Fibroblast of lung (primary cell): ENCODE data around the gene GSG1L. TPM values are rescaled to one million over a fixed set of nuclear protein-coding genes. Genes with fewer than 3 reads are reported as not detected.

ENCODE experiments used
- DNase-seq, 2 donors: peaks; one replicate each; pipeline versions ENCODE4 v3.0.0 to v3.0.0-alpha.2; 2010; ENCODE audit warnings: low read depth in 2 of 2
- H2AFZ ChIP-seq: 2 replicates; pipeline ENCODE4 v1.5.1; 2012; ENCODE audit warnings: low read length, control low read depth, inconsistent platforms
- H3K27ac ChIP-seq: 2 replicates; pipeline ENCODE4 v1.5.1; 2011; ENCODE audit warnings: low read length, control low read depth; ENCODE audit not compliant: insufficient read depth
- H3K27me3 ChIP-seq: 2 replicates; pipeline ENCODE4 v1.5.1; 2011; ENCODE audit warnings: mild to moderate bottlenecking, low read length; ENCODE audit not compliant: control insufficient read depth, insufficient read depth
- H3K36me3 ChIP-seq: 2 replicates; pipeline ENCODE4 v1.5.1; 2011; ENCODE audit warnings: low read length; ENCODE audit not compliant: control insufficient read depth, insufficient read depth
- H3K4me1 ChIP-seq: 2 replicates; pipeline ENCODE4 v1.5.1; 2011; ENCODE audit warnings: low read length; ENCODE audit not compliant: control insufficient read depth, insufficient read depth; ENCODE audit errors: extremely low read depth
- H3K4me2 ChIP-seq: 2 replicates; pipeline ENCODE4 v1.5.1; 2011; ENCODE audit warnings: low read length, control low read depth; ENCODE audit not compliant: insufficient read depth; ENCODE audit errors: extremely low read depth
- H3K4me3 ChIP-seq, 4 experiments: fragments of 200-600 bp in 1 of 4; sonication (generic) in 1 of 4; replicated peaks in 1 of 4; 2 replicates each; pipeline ENCODE4 v1.5.1; 2011 to 2016; ENCODE audit warnings: low read length in 4 of 4, low read depth in 3 of 4, mild to moderate bottlenecking in 3 of 4, control low read depth in 2 of 4, inconsistent platforms in 1 of 4, mixed read lengths in 1 of 4; ENCODE audit not compliant: insufficient read depth in 1 of 4; ENCODE audit errors: control extremely low read depth in 1 of 4
- H3K79me2 ChIP-seq: 2 replicates; pipeline ENCODE4 v1.5.1; 2012; ENCODE audit warnings: mild to moderate bottlenecking, low read length, inconsistent platforms; ENCODE audit not compliant: control insufficient read depth, insufficient read depth
- H3K9ac ChIP-seq: 2 replicates; pipeline ENCODE4 v1.5.1; 2011; ENCODE audit warnings: mild to moderate bottlenecking, low read length, control low read depth; ENCODE audit not compliant: insufficient read depth
- H3K9me3 ChIP-seq: 2 replicates; pipeline ENCODE4 v1.5.1; 2012; ENCODE audit warnings: low read depth, low read length; ENCODE audit not compliant: control insufficient read depth, insufficient read depth
- H4K20me1 ChIP-seq: 2 replicates; pipeline ENCODE4 v1.5.1; 2011; ENCODE audit warnings: low read length; ENCODE audit not compliant: control insufficient read depth, insufficient read depth; ENCODE audit errors: extremely low read depth
- CTCF ChIP-seq, 2 donors: IDR thresholded peaks in 1 of 2; conservative IDR thresholded peaks in 1 of 2; 1 replicate in 1 of 2; 2 replicates in 1 of 2; pipeline ENCODE4 v1.5.1; 2011 to 2012; ENCODE audit warnings: low read length in 2 of 2, control low read depth in 1 of 2, inconsistent platforms in 1 of 2, low read depth in 1 of 2, mild to moderate bottlenecking in 1 of 2
- EZH2 ChIP-seq: IDR thresholded peaks from 2 replicates; pipeline ENCODE4 v1.5.1; 2012; ENCODE audit warnings: low read length, control low read depth, mild to moderate bottlenecking; ENCODE audit errors: missing control alignments
- polyA plus RNA-seq, 2 donors: library from polyadenylated mRNA; depleted of rRNA in 1 of 2; stranded (reverse) in 1 of 2; unstranded in 1 of 2; fragments of >200 nt; gene quantifications; 2 replicates each; pipeline ENCODE4 v1.2.1, GENCODE V29; 2011 to 2012; ENCODE audit warnings: missing spikeins in 1 of 2
- total RNA-seq: library from RNA; depleted of rRNA; stranded (reverse); fragments of >200 nt; gene quantifications from 2 replicates; pipeline ENCODE4 v1.2.1, GENCODE V29; 2014

Gene GSG1L
- total and polyA plus RNA-seq, 2 donors (not counting 1 experiment from before 2014, with no cell fraction given), result not detected

DNA sequence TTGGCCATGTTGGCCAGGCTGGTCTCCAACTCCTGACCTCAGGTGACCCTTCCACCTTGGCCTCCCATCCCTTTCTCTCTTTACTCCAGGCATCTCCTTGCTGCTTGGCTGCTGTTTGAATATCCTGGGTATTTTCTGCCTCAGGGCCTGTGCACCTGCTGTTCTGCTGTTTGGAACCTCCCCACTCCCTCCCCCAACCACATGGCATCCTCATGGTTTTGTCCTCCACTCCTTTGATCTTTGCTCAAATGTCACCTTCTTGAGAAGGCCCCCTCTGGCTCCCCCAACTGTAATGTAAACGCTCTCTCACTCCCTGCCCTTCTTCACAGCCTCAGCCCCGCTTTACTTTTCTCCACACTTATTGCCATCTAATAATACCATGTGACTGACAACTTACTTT lies 152.0 kb downstream of the GSG1L start:
- H3K9ac ChIP-seq, result no peak overlapping the region
- H3K4me3 ChIP-seq, result no peak overlapping the region
- H3K27ac ChIP-seq, result no peak overlapping the region
- no peaks in the 10 kb centered on the region for H3K4me1 ChIP-seq
- TF ChIP-seq CTCF (conservative IDR thresholded peaks at IDR 0.05 in 1 of 2, IDR thresholded peaks at IDR 0.05 in 1 of 2; ENCODE audit: low read depth in 1 of 2, low read length in 2 of 2), result no peak
- TF ChIP-seq EZH2, result no peak
- H4K20me1 ChIP-seq, result no peaks in the 10 kb centered on the region
- H3K27me3 ChIP-seq, result no peaks in the 10 kb centered on the region
- no peak overlapping the region for H3K4me2 ChIP-seq
- H3K9me3 ChIP-seq, result no peaks in the 10 kb centered on the region
- H3K36me3 ChIP-seq, result no peaks in the 10 kb centered on the region
- no peaks in the 10 kb centered on the region for H3K79me2 ChIP-seq
- no peak overlapping the region for H2AFZ ChIP-seq
- DNase-seq, result no peak

GRCh38 chr16:27907457-27907972 lies 156.0 kb downstream of the GSG1L start:
- no peak for DNase-seq
- TF ChIP-seq CTCF (conservative IDR thresholded peaks at IDR 0.05 in 1 of 2, IDR thresholded peaks at IDR 0.05 in 1 of 2; ENCODE audit: low read depth in 1 of 2, low read length in 2 of 2) (no peak), EZH2 (no peak)
- H3K4me1 ChIP-seq, result no peaks in the 10 kb centered on the region
- no peak overlapping the region for H2AFZ ChIP-seq
- H4K20me1 ChIP-seq, result no peaks in the 10 kb centered on the region
- H3K4me2 ChIP-seq, result no peak overlapping the region
- no peaks in the 10 kb centered on the region for H3K36me3 ChIP-seq
- H3K4me3 ChIP-seq, result no peak overlapping the region
- H3K9ac ChIP-seq, result no peak overlapping the region
- no peaks in the 10 kb centered on the region for H3K79me2 ChIP-seq
- H3K9me3 ChIP-seq, result no peaks in the 10 kb centered on the region
- no peaks in the 10 kb centered on the region for H3K27me3 ChIP-seq
- H3K27ac ChIP-seq, result no peak overlapping the region

DNA sequence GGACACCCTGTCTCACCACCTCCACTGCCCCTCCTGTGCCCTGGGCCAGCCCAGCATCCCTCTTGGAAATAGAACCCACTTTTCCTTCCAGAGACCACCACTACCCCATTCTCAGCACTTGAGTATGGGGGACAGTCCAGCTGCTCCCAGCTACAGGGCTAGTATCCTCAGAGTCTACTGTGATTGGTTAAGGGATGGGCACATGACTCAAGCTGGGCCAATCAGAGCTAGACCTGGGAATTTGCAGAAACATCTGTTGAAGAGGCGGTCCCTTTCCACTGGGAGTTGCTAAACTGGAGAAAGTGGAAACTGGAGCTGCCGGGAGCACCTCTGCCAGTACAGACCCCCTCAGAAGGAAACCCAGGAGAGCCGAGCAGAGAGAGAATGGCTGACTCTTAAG lies 156.6 kb downstream of the GSG1L start:
- Histone ChIP-seq H3K4me1 (no peaks in the 10 kb centered on the region), H3K4me2 (no peak overlapping the region), H3K9ac (no peak overlapping the region), H3K79me2 (no peaks in the 10 kb centered on the region), H3K27me3 (no peaks in the 10 kb centered on the region), H3K36me3 (no peaks in the 10 kb centered on the region), H3K9me3 (no peaks in the 10 kb centered on the region), H3K27ac (no peak overlapping the region), H3K4me3 (no peak overlapping the region), H2AFZ (no peak overlapping the region), H4K20me1 (no peaks in the 10 kb centered on the region)
- DNase-seq, result no peak
- TF ChIP-seq EZH2 (no peak), CTCF (conservative IDR thresholded peaks at IDR 0.05 in 1 of 2, IDR thresholded peaks at IDR 0.05 in 1 of 2; ENCODE audit: low read depth in 1 of 2, low read length in 2 of 2) (no peak)
